Measurements from ENCODE around the gene UBR7. TPM values are rescaled to one million over a fixed set of nuclear protein-coding genes. Genes with fewer than 3 reads are reported as not detected.

UBR7 gene
- total RNA-seq, 1 donor: 20.6 TPM

- no peak overlapping the region for H3K27ac ChIP-seq (ENCODE audit: low read depth, low read length)
- H3K4me1 ChIP-seq (ENCODE audit: insufficient read depth, low read length): no peaks in the 10 kb centered on the region
- no peaks in the 10 kb centered on the region for H3K9me3 ChIP-seq (ENCODE audit: low read depth, low read length)
- H3K27me3 ChIP-seq (ENCODE audit: insufficient read depth, low read length): no peaks in the 10 kb centered on the region
- H3K79me2 ChIP-seq (ENCODE audit: insufficient read depth, low read length): peaks cover 5% of the 10 kb centered on the region
- no peak overlapping the region for H3K4me3 ChIP-seq (ENCODE audit: insufficient read depth, low read length)
- no peak overlapping the region for H3K4me2 ChIP-seq (ENCODE audit: insufficient read depth, low read length)
- no peaks in the 10 kb centered on the region for H4K20me1 ChIP-seq (ENCODE audit: insufficient read depth, low read length)
- peaks cover 39% of the 10 kb centered on the region for H3K36me3 ChIP-seq (ENCODE audit: insufficient read depth, low read length)
- no peak for TF ChIP-seq CTCF (IDR thresholded peaks at IDR 0.05; ENCODE audit: extremely low read depth, low read depth, low read length)
- H2AFZ ChIP-seq (ENCODE audit: low read length): no peak overlapping the region
- no peak for DNase-seq (ENCODE audit: insufficient read length, low spot score, missing footprints)
These were observed 7.5 kb downstream of the UBR7 start for GRCh38 chr14:93214598-93214997.

GRCh38 chr14:93219103-93219726, 12.2 kb downstream of the UBR7 start:
- H2AFZ ChIP-seq (ENCODE audit: low read length): no peak overlapping the region
- peak; percentile 60 for TF ChIP-seq CTCF (IDR thresholded peaks at IDR 0.05; ENCODE audit: extremely low read depth, low read depth, low read length)
- H3K4me2 ChIP-seq (ENCODE audit: insufficient read depth, low read length): no peak overlapping the region
- H3K9me3 ChIP-seq (ENCODE audit: low read depth, low read length): no peaks in the 10 kb centered on the region
- DNase-seq (ENCODE audit: insufficient read length, low spot score, missing footprints): peak; percentile 79
- no peaks in the 10 kb centered on the region for H3K27me3 ChIP-seq (ENCODE audit: insufficient read depth, low read length)
- H3K36me3 ChIP-seq (ENCODE audit: insufficient read depth, low read length): peaks cover 44% of the 10 kb centered on the region
- no peaks in the 10 kb centered on the region for H3K79me2 ChIP-seq (ENCODE audit: insufficient read depth, low read length)
- H3K4me3 ChIP-seq (ENCODE audit: insufficient read depth, low read length): no peak overlapping the region
- no peaks in the 10 kb centered on the region for H3K4me1 ChIP-seq (ENCODE audit: insufficient read depth, low read length)
- no peak overlapping the region for H3K27ac ChIP-seq (ENCODE audit: low read depth, low read length)
- H4K20me1 ChIP-seq (ENCODE audit: insufficient read depth, low read length): no peaks in the 10 kb centered on the region

- no peaks in the 10 kb centered on the region for H3K79me2 ChIP-seq (ENCODE audit: insufficient read depth, low read length)
These were observed 13.5 kb downstream of the UBR7 start for GRCh38 chr14:93220509-93220908.

GRCh38 chr14:93223565-93223964, 16.5 kb downstream of the UBR7 start:
- no peak overlapping the region for H3K27ac ChIP-seq (ENCODE audit: low read depth, low read length)
- DNase-seq (ENCODE audit: insufficient read length, low spot score, missing footprints): no peak

More at GRCh38 chr14:93220509-93220908, 13.5 kb downstream of the UBR7 start:
- no peaks in the 10 kb centered on the region for H3K27me3 ChIP-seq (ENCODE audit: insufficient read depth, low read length)
- no peaks in the 10 kb centered on the region for H4K20me1 ChIP-seq (ENCODE audit: insufficient read depth, low read length)
- peak; percentile 47 for DNase-seq (ENCODE audit: insufficient read length, low spot score, missing footprints)
- H3K4me3 ChIP-seq (ENCODE audit: insufficient read depth, low read length): no peak overlapping the region
- H3K4me1 ChIP-seq (ENCODE audit: insufficient read depth, low read length): no peaks in the 10 kb centered on the region
- H3K9me3 ChIP-seq (ENCODE audit: low read depth, low read length): no peaks in the 10 kb centered on the region
- H3K27ac ChIP-seq (ENCODE audit: low read depth, low read length): no peak overlapping the region
- H3K36me3 ChIP-seq (ENCODE audit: insufficient read depth, low read length): peaks cover 33% of the 10 kb centered on the region
- no peak overlapping the region for H3K4me2 ChIP-seq (ENCODE audit: insufficient read depth, low read length)
- TF ChIP-seq CTCF (IDR thresholded peaks at IDR 0.05; ENCODE audit: extremely low read depth, low read depth, low read length): no peak
- H2AFZ ChIP-seq (ENCODE audit: low read length): no peak overlapping the region

More at GRCh38 chr14:93223565-93223964, 16.5 kb downstream of the UBR7 start:
- Histone ChIP-seq H3K79me2 (ENCODE audit: insufficient read depth, low read length) (no peaks in the 10 kb centered on the region), H3K27me3 (ENCODE audit: insufficient read depth, low read length) (no peaks in the 10 kb centered on the region), H3K4me3 (ENCODE audit: insufficient read depth, low read length) (no peak overlapping the region), H3K36me3 (ENCODE audit: insufficient read depth, low read length) (peaks cover 34% of the 10 kb centered on the region), H3K4me2 (ENCODE audit: insufficient read depth, low read length) (no peak overlapping the region), H3K9me3 (ENCODE audit: low read depth, low read length) (no peaks in the 10 kb centered on the region), H2AFZ (ENCODE audit: low read length) (no peak overlapping the region), H3K4me1 (ENCODE audit: insufficient read depth, low read length) (no peaks in the 10 kb centered on the region), H4K20me1 (ENCODE audit: insufficient read depth, low read length) (no peaks in the 10 kb centered on the region)
- no peak for TF ChIP-seq CTCF (IDR thresholded peaks at IDR 0.05; ENCODE audit: extremely low read depth, low read depth, low read length)
